Naive thymus-derived CD8-positive, alpha-beta T cell (primary cell): ENCODE measurements around the gene PGAM1. TPM values are rescaled to one million over a fixed set of nuclear protein-coding genes. Genes with fewer than 3 reads are reported as not detected.
"Not testable (repeated sequence)": the region's sequence is repeated elsewhere in the genome, so short reads cannot be mapped to it uniquely, and the experiment has no call there.

Experiments used
- ATAC-seq, 2 donors: fragments of 150-1000 bp; cut with Tn5 transposase in 1 of 2; sonication (Bioruptor Pico), chemical (Tn5 transposase) in 1 of 2; 1 replicate in 1 of 2; 2 replicates in 1 of 2; pipeline ENCODE4 v1.10.0; 2021; ENCODE audit warnings: mild to moderate bottlenecking in 2 of 2, moderate library complexity in 2 of 2
- POLR2A ChIA-PET: fragments of 350-600 bp; sonication (Branson Sonifier 250); formaldehyde crosslinking; loops from one replicate; lab custom pipeline; 2021; ENCODE audit warnings: antibody characterized with exemption; lab: Charles Lee
- DNase-seq, 10 donors: peaks; one replicate each; pipeline versions ENCODE4 v3.0.0 to v3.0.0-alpha.2; 2020 to 2022
- H3K27ac Mint-ChIP-seq, 10 donors: one replicate each; pipeline ENCODE4 v1.8.0; 2020 to 2022; ENCODE audit warnings: mild to moderate bottlenecking in 10 of 10, mixed read lengths in 10 of 10, moderate library complexity in 4 of 10, inconsistent platforms in 1 of 10
- H3K27me3 Mint-ChIP-seq, 5 donors: one replicate each; pipeline ENCODE4 v1.8.0; 2021 to 2022; ENCODE audit warnings: mixed read lengths in 5 of 5
- H3K36me3 Mint-ChIP-seq, 3 donors: one replicate each; pipeline ENCODE4 v1.8.0; 2020 to 2022; ENCODE audit warnings: mixed read lengths in 3 of 3, mild to moderate bottlenecking in 2 of 3, inconsistent platforms in 1 of 3
- H3K4me1 Mint-ChIP-seq, 4 donors: one replicate each; pipeline ENCODE4 v1.8.0; 2021 to 2022; ENCODE audit warnings: mixed read lengths in 4 of 4
- H3K4me3 Mint-ChIP-seq, 10 donors: one replicate each; pipeline ENCODE4 v1.8.0; 2020 to 2022; ENCODE audit warnings: mild to moderate bottlenecking in 10 of 10, mixed read lengths in 10 of 10, moderate library complexity in 6 of 10, inconsistent platforms in 1 of 10
- H3K9me3 Mint-ChIP-seq, 9 donors: one replicate each; pipeline ENCODE4 v1.8.0; 2020 to 2022; ENCODE audit warnings: mixed read lengths in 9 of 9, mild to moderate bottlenecking in 3 of 9, inconsistent platforms in 1 of 9, moderate library complexity in 1 of 9
- polyA plus RNA-seq, 3 donors: library from polyadenylated mRNA; unstranded; fragments of 300-500 nt; fragmentation: Illumina TruSeq; gene quantifications; one replicate each; pipeline ENCODE4 v1.2.3, GENCODE V29; 2021
- total RNA-seq, 8 experiments: library from RNA in 2 of 8; stranded (reverse) in 2 of 8; gene quantifications; one replicate each; pipeline ENCODE4 v1.2.3 and lab custom pipeline; 2021 to 2026

PGAM1 gene
- total and polyA plus RNA-seq, 5 experiments from 2014 or later: 69.6 to 222 (median 191) TPM

DNA sequence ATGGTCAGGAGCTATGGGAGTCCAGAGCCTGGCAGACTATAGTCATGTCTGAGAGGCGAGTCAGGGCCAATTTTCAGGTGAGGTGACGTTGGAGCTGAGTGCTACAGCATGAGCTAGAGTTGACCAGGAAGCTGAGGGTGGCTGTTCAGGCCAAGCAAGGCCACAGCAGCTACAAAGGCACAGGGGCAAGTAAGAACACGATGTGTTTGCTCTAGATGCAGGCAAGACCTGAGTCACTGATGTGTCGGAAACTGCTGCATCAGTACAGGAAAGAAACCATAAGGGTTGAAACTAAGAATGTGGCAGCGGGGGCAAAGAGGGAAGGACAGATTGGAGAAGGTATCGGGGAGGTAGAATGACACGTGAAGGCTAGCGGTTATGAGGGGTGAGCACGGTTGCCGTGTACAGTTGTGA, 13.1 kb upstream of the PGAM1 start:
- POLR2A ChIA-PET: no interaction called here
- no peak for DNase-seq
- H3K27ac Mint-ChIP-seq: peak overlapping the region; percentile 83 to 92 (median 89)

GRCh38 chr10:97416565-97416964, 9.4 kb upstream of the PGAM1 start:
- Mint-ChIP-seq H3K27me3 (no peaks in the 10 kb centered on the region), H3K4me3 (peak overlapping the region in 9 of 10 donors; percentile 44 to 66 (median 53)), H3K27ac (peak overlapping the region; percentile 87 to 99 (median 92)), H3K9me3 (no peaks in the 10 kb centered on the region), H3K4me1 (peaks cover 26 to 63% (median 59%) of the 10 kb centered on the region in 4 donors), H3K36me3 (no peaks in the 10 kb centered on the region)
- DNase-seq (no peak), ATAC-seq (no peak)
- POLR2A ChIA-PET: no interaction called here

More for the DNA sequence above, 13.1 kb upstream of the PGAM1 start:
- no peak for ATAC-seq
- Mint-ChIP-seq H3K9me3 (no peaks in the 10 kb centered on the region), H3K4me1 (peaks cover 18 to 49% (median 42%) of the 10 kb centered on the region in 4 donors), H3K4me3 (peak overlapping the region in 7 of 10 donors; percentile 6 to 74 (median 53)), H3K36me3 (no peaks in the 10 kb centered on the region), H3K27me3 (no peaks in the 10 kb centered on the region)

DNA sequence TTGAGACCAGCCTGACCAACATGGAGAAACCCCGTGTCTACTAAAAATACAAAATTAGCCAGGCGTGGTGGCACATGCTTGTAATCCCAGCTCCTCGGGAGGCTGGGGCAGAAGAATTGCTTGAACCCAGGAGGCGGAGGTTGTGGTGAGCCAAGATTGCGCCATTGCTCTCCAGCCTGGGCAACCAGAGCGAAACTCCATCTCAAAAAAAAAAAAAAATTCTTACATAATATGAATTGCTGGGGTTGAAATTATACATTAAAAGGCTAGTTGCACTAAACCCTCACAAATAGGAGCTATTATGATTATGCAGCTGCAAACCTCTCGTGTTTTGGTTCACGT, 2.3 kb upstream of the PGAM1 start:
- not testable (repeated sequence) for ATAC-seq, H3K9me3 Mint-ChIP-seq, H3K27me3 Mint-ChIP-seq, DNase-seq, H3K36me3 Mint-ChIP-seq
- peak overlapping the region in 7 of 10 donors; percentile 35 to 99 (median 60) for H3K27ac Mint-ChIP-seq
- peak overlapping the region in 2 of 10 donors; percentile 58 to 93 for H3K4me3 Mint-ChIP-seq
- H3K4me1 Mint-ChIP-seq: peaks cover 12 to 57% (median 46%) of the 10 kb centered on the region in 4 donors
- POLR2A ChIA-PET: interaction anchor here (0.7 kb wide), 1 partner anchor 9 kb away, joined by 3 read pairs; no protein-coding TSS in a partner anchor

GRCh38 chr10:97426776-97427570, 982 bp downstream of the PGAM1 start:
- DNase-seq (no peak), ATAC-seq (no peak)
- POLR2A ChIA-PET: interaction anchor here (2.4 kb wide), 1 partner anchor 13 kb away, joined by 9 read pairs; no protein-coding TSS in a partner anchor
- H3K9me3 Mint-ChIP-seq: no peaks in the 10 kb centered on the region
- peak overlapping the region; percentile 88 to 99 (median 92) for H3K27ac Mint-ChIP-seq
- H3K4me1 Mint-ChIP-seq: peaks cover 7 to 51% (median 40%) of the 10 kb centered on the region in 4 donors
- H3K36me3 Mint-ChIP-seq: peaks cover 0 to 35% (median 1%) of the 10 kb centered on the region in 3 donors
- H3K27me3 Mint-ChIP-seq: peaks cover 0 to 2% (median 0%) of the 10 kb centered on the region in 5 donors
- peak overlapping the region; percentile 86 to 95 (median 94) for H3K4me3 Mint-ChIP-seq

- H3K36me3 Mint-ChIP-seq: peaks cover 0 to 37% (median 3%) of the 10 kb centered on the region in 3 donors
- POLR2A ChIA-PET: interaction anchor here (2.4 kb wide), 1 partner anchor 13 kb away, joined by 9 read pairs; no protein-coding TSS in a partner anchor
These were observed 1.7 kb downstream of the PGAM1 start for GRCh38 chr10:97427571-97428179.

GRCh38 chr10:97428572-97428981, 2.6 kb downstream of the PGAM1 start:
- H3K36me3 Mint-ChIP-seq: peaks cover 0 to 39% (median 6%) of the 10 kb centered on the region in 3 donors
- DNase-seq (no peak), ATAC-seq (no peak)
- H3K27ac Mint-ChIP-seq: peak overlapping the region in 9 of 10 donors; percentile 52 to 90 (median 77)
- peak overlapping the region; percentile 6 to 74 (median 50) for H3K4me3 Mint-ChIP-seq
- peaks cover 3 to 42% (median 33%) of the 10 kb centered on the region in 4 donors for H3K4me1 Mint-ChIP-seq
- no peaks in the 10 kb centered on the region for H3K9me3 Mint-ChIP-seq
- POLR2A ChIA-PET: no interaction called here
- peaks cover 0 to 2% (median 0%) of the 10 kb centered on the region in 5 donors for H3K27me3 Mint-ChIP-seq

More at GRCh38 chr10:97427571-97428179, 1.7 kb downstream of the PGAM1 start:
- DNase-seq: no peak
- H3K4me1 Mint-ChIP-seq: peaks cover 7 to 51% (median 39%) of the 10 kb centered on the region in 4 donors
- no peak for ATAC-seq
- H3K27me3 Mint-ChIP-seq: peaks cover 0 to 2% (median 0%) of the 10 kb centered on the region in 5 donors
- peak overlapping the region; percentile 71 to 95 (median 93) for H3K4me3 Mint-ChIP-seq
- peak overlapping the region in 9 of 10 donors; percentile 86 to 99 (median 93) for H3K27ac Mint-ChIP-seq
- H3K9me3 Mint-ChIP-seq: no peaks in the 10 kb centered on the region

DNA sequence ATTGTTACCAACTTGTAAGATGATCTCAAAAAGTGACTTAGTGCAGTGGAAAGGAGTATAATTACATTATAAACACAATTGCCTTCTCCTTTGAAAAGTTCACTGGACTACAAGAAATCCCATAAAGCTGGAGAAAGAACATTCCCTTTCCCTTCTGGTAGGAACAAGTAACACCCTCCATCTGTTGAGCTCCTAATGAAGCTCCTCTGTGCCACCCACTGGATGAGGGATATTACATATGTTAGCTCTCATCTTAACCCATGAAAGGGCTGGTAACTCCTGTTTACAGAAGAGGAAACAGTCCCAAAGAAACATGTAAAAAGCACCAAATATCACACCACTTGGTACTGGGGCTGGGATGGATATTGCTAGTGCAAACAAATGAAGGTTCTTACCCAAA, 8.1 kb downstream of the PGAM1 start:
- ATAC-seq (no peak), DNase-seq (no peak)
- H3K4me1 Mint-ChIP-seq: peaks cover 0 to 6% (median 2%) of the 10 kb centered on the region in 4 donors
- POLR2A ChIA-PET: interaction anchor here (1.1 kb wide), 1 partner anchor 11 kb away, joined by 3 read pairs; no protein-coding TSS in a partner anchor
- H3K36me3 Mint-ChIP-seq: peaks cover 0 to 87% (median 9%) of the 10 kb centered on the region in 3 donors
- no peaks in the 10 kb centered on the region for H3K9me3 Mint-ChIP-seq
- H3K27ac Mint-ChIP-seq: peak overlapping the region in 2 of 10 donors; percentile 29 to 61
- no peaks in the 10 kb centered on the region for H3K27me3 Mint-ChIP-seq
- H3K4me3 Mint-ChIP-seq: no peak overlapping the region

DNA sequence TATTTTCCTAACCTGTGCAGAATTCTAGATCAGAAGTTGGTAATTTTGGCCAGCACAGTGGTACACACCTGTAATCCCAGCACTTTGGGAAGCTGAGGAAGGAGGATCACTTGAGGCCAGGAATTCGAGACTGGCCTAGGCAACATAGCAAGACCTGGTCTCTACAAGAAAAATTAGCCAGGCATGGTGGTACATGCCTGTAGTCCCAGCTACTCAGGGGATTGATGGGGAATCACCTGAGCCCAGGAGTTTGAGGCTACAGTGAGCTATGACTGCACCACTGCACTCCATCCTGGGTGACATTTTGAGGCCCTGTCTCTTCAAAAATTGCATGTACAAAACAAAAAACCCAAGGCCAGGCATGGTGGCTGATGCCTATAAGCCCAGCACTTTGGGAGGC, 8.6 kb downstream of the PGAM1 start:
- POLR2A ChIA-PET: no interaction called here
- Mint-ChIP-seq H3K27ac (peak overlapping the region in 4 of 10 donors; percentile 29 to 61 (median 43)), H3K4me3 (no peak overlapping the region), H3K36me3 (peaks cover 0 to 87% (median 9%) of the 10 kb centered on the region in 3 donors), H3K27me3 (no peaks in the 10 kb centered on the region), H3K4me1 (peaks cover 0 to 2% (median 0%) of the 10 kb centered on the region in 4 donors), H3K9me3 (no peaks in the 10 kb centered on the region)
- DNase-seq (no peak), ATAC-seq (no peak)

- DNase-seq (no peak), ATAC-seq (no peak)
- Mint-ChIP-seq H3K36me3 (peaks cover 0 to 88% (median 9%) of the 10 kb centered on the region in 3 donors), H3K4me1 (no peaks in the 10 kb centered on the region), H3K27ac (peak overlapping the region in 3 of 10 donors; percentile 7 to 62 (median 46)), H3K4me3 (no peak overlapping the region), H3K9me3 (no peaks in the 10 kb centered on the region), H3K27me3 (no peaks in the 10 kb centered on the region)
- POLR2A ChIA-PET: no interaction called here
These were observed 9.2 kb downstream of the PGAM1 start for GRCh38 chr10:97435211-97435610.

DNA sequence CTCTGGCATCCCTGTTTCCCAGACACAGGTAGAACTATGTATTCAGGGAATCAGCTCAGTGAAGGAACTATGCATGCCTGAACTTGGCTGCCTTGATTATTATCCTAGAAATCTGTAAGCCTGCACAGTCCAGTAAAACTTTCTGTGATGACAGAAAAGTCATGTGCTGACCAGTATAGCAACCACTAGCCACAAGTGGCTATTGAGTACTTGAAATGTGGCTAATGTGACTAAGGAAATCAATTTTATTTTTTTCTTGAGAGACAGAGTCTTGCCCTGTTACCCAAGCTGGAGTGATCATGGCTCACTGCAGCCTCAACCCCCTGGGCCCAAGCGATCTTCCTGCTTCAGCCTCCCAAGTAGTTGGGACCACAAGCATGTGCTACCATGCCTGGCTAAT, 16.3 kb downstream of the PGAM1 start:
- ATAC-seq: no peak
- peaks cover 15 to 39% (median 30%) of the 10 kb centered on the region in 4 donors for H3K4me1 Mint-ChIP-seq
- DNase-seq: no peak
- no peak overlapping the region for H3K4me3 Mint-ChIP-seq
- H3K27ac Mint-ChIP-seq: no peak overlapping the region
- POLR2A ChIA-PET: no interaction called here
- no peaks in the 10 kb centered on the region for H3K9me3 Mint-ChIP-seq
- H3K27me3 Mint-ChIP-seq: no peaks in the 10 kb centered on the region
- peaks cover 0 to 58% (median 2%) of the 10 kb centered on the region in 3 donors for H3K36me3 Mint-ChIP-seq

- H3K27me3 Mint-ChIP-seq: no peaks in the 10 kb centered on the region
- peak overlapping the region; percentile 15 to 100 (median 99) for H3K4me3 Mint-ChIP-seq
- peaks cover 19 to 57% (median 46%) of the 10 kb centered on the region in 4 donors for H3K4me1 Mint-ChIP-seq
- no peaks in the 10 kb centered on the region for H3K9me3 Mint-ChIP-seq
- POLR2A ChIA-PET: interaction anchor here (1.4 to 1.5 kb wide), 3 partner anchors 11 to 55 kb away, joined by 3 to 5 read pairs (median 4); no protein-coding TSS in a partner anchor
- peak overlapping the region in 5 of 10 donors; percentile 3 to 89 (median 80) for H3K27ac Mint-ChIP-seq
- DNase-seq: no peak
- peaks cover 0 to 38% (median 2%) of the 10 kb centered on the region in 3 donors for H3K36me3 Mint-ChIP-seq
- no peak for ATAC-seq
These were observed 18.2 kb downstream of the PGAM1 start for GRCh38 chr10:97444212-97444611.

- Mint-ChIP-seq H3K27ac (peak overlapping the region; percentile 87 to 97 (median 96)), H3K9me3 (no peaks in the 10 kb centered on the region), H3K4me1 (peaks cover 22 to 61% (median 49%) of the 10 kb centered on the region in 4 donors), H3K4me3 (peak overlapping the region; percentile 95 to 100 (median 99)), H3K36me3 (peaks cover 0 to 28% (median 2%) of the 10 kb centered on the region in 3 donors), H3K27me3 (no peaks in the 10 kb centered on the region)
- DNase-seq (no peak), ATAC-seq (no peak)
- POLR2A ChIA-PET: interaction anchor here (0.6 to 1.5 kb wide), 4 partner anchors 12 to 107 kb away, joined by 3 to 5 read pairs (median 4); no protein-coding TSS in a partner anchor
These were observed 19.3 kb downstream of the PGAM1 start for GRCh38 chr10:97445357-97445721.
